GM21526 (cell line): ENCODE data around the gene NDUFS5.
A peak's percentile ranks its signal among the peaks of the same experiment; 100 is the strongest.
"Not testable (repeated sequence)": the region's sequence is repeated elsewhere in the genome, so short reads cannot be mapped to it uniquely, and the experiment has no call there.

ENCODE experiments used
- ATAC-seq: cut with Tn5 transposase; IDR thresholded peaks from one replicate; pipeline ENCODE4 v1.9.1; 2021; ENCODE audit warnings: moderate library complexity; ENCODE audit not compliant: unreplicated experiment, low FRiP score

The NDUFS5 gene

GRCh38 chr1:39026051-39026865 is at the start of gene NDUFS5:
Gene NDUFS5, plus strand, starts transcription at chr1:39026350. Its CDS starts 2,375 bp downstream, at chr1:39028725.
- peak; percentile 85 for ATAC-seq

- ATAC-seq, result not testable (repeated sequence)
Observed at GRCh38 chr1:38977399-38978244, 48.5 kb upstream of the NDUFS5 start.

GRCh38 chr1:38978245-38978542 is 48.0 kb upstream of the NDUFS5 start:
- ATAC-seq, result not testable (repeated sequence)

GRCh38 chr1:38979380-38979779 is 46.8 kb upstream of the NDUFS5 start:
- ATAC-seq, result not testable (repeated sequence)

GRCh38 chr1:38989979-38990378 is 36.2 kb upstream of the NDUFS5 start:
- ATAC-seq, result no peak

- ATAC-seq, result no peak
Observed at GRCh38 chr1:38990386-38990737, 35.8 kb upstream of the NDUFS5 start.

- ATAC-seq, result peak; percentile 92
Observed at GRCh38 chr1:38990738-38991637, 35.2 kb upstream of the NDUFS5 start, which contains the start of gene AKIRIN1. Gene AKIRIN1, plus strand, starts transcription at chr1:38991276. Its CDS starts 105 bp downstream, at chr1:38991381.

- no peak for ATAC-seq
Observed at GRCh38 chr1:38991638-38992411, 34.3 kb upstream of the NDUFS5 start.

GRCh38 chr1:38992412-38993111 is 33.6 kb upstream of the NDUFS5 start:
- no peak for ATAC-seq

- ATAC-seq, result no peak
Observed at GRCh38 chr1:38994196-38994595, 32.0 kb upstream of the NDUFS5 start.

GRCh38 chr1:38997034-38997900 is 28.9 kb upstream of the NDUFS5 start:
- ATAC-seq, result no peak

- ATAC-seq, result no peak
Observed at GRCh38 chr1:38997901-38998190, 28.3 kb upstream of the NDUFS5 start.

GRCh38 chr1:39001516-39002421 is 24.4 kb upstream of the NDUFS5 start:
- no peak for ATAC-seq

- ATAC-seq, result no peak
Observed at GRCh38 chr1:39003281-39003680, 22.9 kb upstream of the NDUFS5 start.

- ATAC-seq, result no peak
Observed at GRCh38 chr1:39003794-39004193, 22.4 kb upstream of the NDUFS5 start.

GRCh38 chr1:39006287-39006686 is 19.9 kb upstream of the NDUFS5 start:
- no peak for ATAC-seq
